ENCODE results near the gene TRMU. TPM values are rescaled to one million over a fixed set of nuclear protein-coding genes. Genes with fewer than 3 reads are reported as not detected.
A peak's percentile ranks its signal among the peaks of the same experiment; 100 is the strongest.

The TRMU gene
- total RNA-seq, 6 donors from 2014 or later = 30.7 to 77.5 (median 35.8) TPM

DNA sequence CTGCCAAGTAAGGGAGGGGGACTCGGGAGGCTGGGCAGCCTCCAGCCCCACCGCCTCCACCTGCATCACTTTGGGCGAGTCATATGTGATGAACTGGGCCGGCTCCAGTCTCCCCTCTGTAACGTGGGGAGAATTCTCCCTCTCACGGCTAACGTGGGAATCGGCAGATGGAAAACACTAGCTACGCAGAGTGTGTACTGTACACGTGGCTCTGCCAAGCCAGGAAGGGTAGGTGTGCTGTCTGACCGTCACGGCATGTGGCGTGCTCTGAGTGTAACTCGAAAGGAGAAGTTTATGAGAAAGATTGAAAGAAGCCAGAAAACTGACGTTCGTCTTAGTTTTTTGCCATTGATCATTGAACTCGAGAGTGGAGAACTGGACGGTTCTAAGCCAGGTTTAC lies 13.7 kb downstream of the TRMU start:
- DNase-seq (no peak), ATAC-seq (ENCODE audit: low FRiP score in 2 of 2) (no peak)
- Histone ChIP-seq H3K36me3 (peaks cover 32 to 97% (median 90%) of the 10 kb centered on the region in 4 donors), H3K9me3 (no peaks in the 10 kb centered on the region), H3K4me1 (peaks cover 0 to 20% (median 0%) of the 10 kb centered on the region in 4 donors), H3K4me3 (no peak overlapping the region), H3K27me3 (no peaks in the 10 kb centered on the region), H3K27ac (no peak overlapping the region)
- 93 to 95% methylated on average over 18 of the region's 18 CpGs for WGBS, 2 donors
- TF ChIP-seq POLR2A (IDR thresholded peaks at IDR 0.05) (no peak), POLR2AphosphoS5 (IDR thresholded peaks at IDR 0.05) (no peak), EP300 (IDR thresholded peaks at IDR 0.05) (no peak)
- TF ChIP-seq, protein P1, sequence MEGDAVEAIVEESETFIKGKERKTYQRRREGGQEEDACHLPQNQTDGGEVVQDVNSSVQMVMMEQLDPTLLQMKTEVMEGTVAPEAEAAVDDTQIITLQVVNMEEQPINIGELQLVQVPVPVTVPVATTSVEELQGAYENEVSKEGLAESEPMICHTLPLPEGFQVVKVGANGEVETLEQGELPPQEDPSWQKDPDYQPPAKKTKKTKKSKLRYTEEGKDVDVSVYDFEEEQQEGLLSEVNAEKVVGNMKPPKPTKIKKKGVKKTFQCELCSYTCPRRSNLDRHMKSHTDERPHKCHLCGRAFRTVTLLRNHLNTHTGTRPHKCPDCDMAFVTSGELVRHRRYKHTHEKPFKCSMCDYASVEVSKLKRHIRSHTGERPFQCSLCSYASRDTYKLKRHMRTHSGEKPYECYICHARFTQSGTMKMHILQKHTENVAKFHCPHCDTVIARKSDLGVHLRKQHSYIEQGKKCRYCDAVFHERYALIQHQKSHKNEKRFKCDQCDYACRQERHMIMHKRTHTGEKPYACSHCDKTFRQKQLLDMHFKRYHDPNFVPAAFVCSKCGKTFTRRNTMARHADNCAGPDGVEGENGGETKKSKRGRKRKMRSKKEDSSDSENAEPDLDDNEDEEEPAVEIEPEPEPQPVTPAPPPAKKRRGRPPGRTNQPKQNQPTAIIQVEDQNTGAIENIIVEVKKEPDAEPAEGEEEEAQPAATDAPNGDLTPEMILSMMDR (IDR thresholded peaks at IDR 0.05) = no peak

DNA sequence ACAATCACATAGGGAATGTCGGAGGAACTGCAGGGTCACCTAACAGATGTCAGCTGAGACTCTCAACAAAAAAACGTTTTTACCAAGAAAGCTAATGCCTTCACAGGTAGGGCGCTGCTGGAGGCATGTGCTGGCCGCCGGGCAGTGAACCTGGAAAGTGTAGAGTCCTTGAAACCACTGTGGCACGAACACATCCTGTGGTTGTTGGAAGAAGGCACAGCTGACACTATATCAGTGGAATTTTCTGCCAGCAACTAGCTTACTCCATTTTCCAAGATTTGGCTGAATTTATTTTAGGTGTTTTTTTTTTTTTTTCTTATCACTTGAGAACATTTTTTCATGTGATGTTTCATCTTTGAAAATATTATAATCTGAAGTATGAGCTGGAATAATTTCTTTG lies 14.2 kb downstream of the TRMU start:
- no peak for DNase-seq
- TF ChIP-seq, protein P1 (IDR thresholded peaks at IDR 0.05) = no peak
- TF ChIP-seq POLR2A (IDR thresholded peaks at IDR 0.05) (no peak), EP300 (IDR thresholded peaks at IDR 0.05) (no peak), POLR2AphosphoS5 (IDR thresholded peaks at IDR 0.05) (no peak)
- peaks cover 32 to 96% (median 90%) of the 10 kb centered on the region in 4 donors for H3K36me3 ChIP-seq

DNA sequence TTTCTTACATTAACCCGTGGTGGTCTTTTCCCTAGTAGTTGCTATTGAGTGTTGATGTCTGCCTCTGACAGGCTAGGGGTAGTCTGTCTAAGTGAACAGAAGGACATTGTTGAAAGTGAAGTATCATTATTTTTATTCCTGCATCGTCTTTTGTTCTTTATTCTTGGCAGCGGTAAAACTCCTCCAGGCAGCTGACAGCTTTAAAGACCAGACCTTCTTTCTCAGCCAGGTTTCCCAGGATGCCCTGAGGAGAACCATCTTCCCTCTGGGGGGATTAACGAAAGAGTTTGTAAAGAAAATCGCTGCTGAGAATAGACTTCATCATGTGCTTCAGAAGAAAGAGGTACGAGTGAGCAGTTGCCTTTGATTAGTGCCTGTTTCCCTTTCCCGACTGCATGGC lies 14.6 kb downstream of the TRMU start:
- no peak overlapping the region for H3K4me3 ChIP-seq
- H3K27ac ChIP-seq = no peak overlapping the region
- H3K36me3 ChIP-seq = peaks cover 32 to 96% (median 87%) of the 10 kb centered on the region in 4 donors
- H3K27me3 ChIP-seq = no peaks in the 10 kb centered on the region
- no peaks in the 10 kb centered on the region for H3K9me3 ChIP-seq
- peaks cover 0 to 20% (median 0%) of the 10 kb centered on the region in 4 donors for H3K4me1 ChIP-seq
- DNase-seq (no peak), ATAC-seq (ENCODE audit: low FRiP score in 2 of 2) (no peak)
- no peak for TF ChIP-seq EP300 (IDR thresholded peaks at IDR 0.05)
- TF ChIP-seq POLR2A (IDR thresholded peaks at IDR 0.05) = no peak
- TF ChIP-seq, protein P1 (IDR thresholded peaks at IDR 0.05) = no peak
- TF ChIP-seq POLR2AphosphoS5 (IDR thresholded peaks at IDR 0.05) = no peak
- WGBS, 2 donors = 89 to 91% methylated on average over 7 of the region's 7 CpGs

More for the DNA sequence above, 14.2 kb downstream of the TRMU start:
- Histone ChIP-seq H3K27me3 (no peaks in the 10 kb centered on the region), H3K27ac (no peak overlapping the region), H3K4me1 (peaks cover 0 to 20% (median 0%) of the 10 kb centered on the region in 4 donors), H3K9me3 (no peaks in the 10 kb centered on the region), H3K4me3 (no peak overlapping the region)
- 82 to 85% methylated on average over 6 of the region's 6 CpGs for WGBS, 2 donors
- no peak for ATAC-seq (ENCODE audit: low FRiP score in 2 of 2)

DNA sequence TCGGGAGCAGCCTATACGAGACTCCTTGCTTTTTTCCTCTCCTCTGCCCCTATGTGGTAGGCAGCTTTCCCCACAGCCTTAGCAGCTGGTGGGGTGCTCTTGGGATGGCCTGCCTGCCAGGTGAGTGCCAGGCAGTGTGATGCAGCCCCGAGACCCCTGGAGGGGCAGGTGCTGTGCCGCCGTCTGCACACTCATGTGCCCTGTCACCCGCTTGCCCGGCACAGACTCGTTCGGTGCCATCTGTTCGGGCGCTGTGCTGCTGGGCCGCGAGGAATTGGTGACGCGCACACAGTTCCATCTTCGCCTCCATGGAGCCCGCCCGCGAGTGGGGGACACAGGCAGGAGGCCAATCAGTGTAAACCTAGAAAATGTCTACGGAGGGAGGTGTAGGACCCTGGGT lies 15.1 kb downstream of the TRMU start:
- TF ChIP-seq POLR2A (IDR thresholded peaks at IDR 0.05) (no peak), POLR2AphosphoS5 (IDR thresholded peaks at IDR 0.05) (no peak), EP300 (IDR thresholded peaks at IDR 0.05) (no peak)
- TF ChIP-seq, protein P1 (IDR thresholded peaks at IDR 0.05) = no peak
- WGBS, 2 donors = 97 to 99% methylated on average over 12 to 20 of the region's 20 CpGs
- Histone ChIP-seq H3K27me3 (no peaks in the 10 kb centered on the region), H3K4me1 (peaks cover 0 to 20% (median 0%) of the 10 kb centered on the region in 4 donors), H3K9me3 (no peaks in the 10 kb centered on the region), H3K4me3 (no peak overlapping the region), H3K36me3 (peaks cover 32 to 97% (median 87%) of the 10 kb centered on the region in 4 donors), H3K27ac (no peak overlapping the region)
- DNase-seq (peak in 1 of 2 donors; percentile 76), ATAC-seq (ENCODE audit: low FRiP score in 2 of 2) (no peak)

DNA sequence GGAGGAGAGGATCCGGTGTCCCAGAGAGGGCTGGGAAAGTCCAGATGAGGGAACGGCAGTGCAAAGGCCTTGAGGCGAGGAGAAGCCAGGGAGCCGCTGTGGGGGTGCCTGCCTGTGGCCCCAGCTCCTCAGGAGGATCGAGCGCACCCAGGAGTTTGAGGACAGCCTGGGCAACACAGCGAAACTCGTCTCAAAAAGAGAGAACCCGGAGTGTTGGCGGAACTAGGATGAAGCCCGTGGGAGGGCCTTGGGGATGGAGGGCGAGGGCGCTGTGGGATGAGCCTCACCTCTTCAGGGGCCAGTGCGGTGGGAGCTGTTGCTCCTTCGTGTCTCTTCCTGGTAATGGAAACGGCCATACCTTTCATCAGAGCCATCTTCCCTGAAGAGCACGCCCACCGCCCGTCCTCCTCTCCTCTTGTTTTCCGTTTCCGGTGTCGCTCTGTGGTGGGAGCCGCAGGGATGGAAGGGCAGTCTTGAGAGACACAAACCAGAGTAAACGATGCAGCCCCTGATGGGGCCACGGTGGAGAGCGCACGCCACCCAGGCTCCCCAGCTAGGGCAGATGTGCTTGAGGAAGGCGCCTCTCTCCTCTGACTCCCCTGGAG lies 15.7 kb downstream of the TRMU start:
- peak overlapping the region in 1 of 4 donors; percentile 17 for H3K27ac ChIP-seq
- no peaks in the 10 kb centered on the region for H3K9me3 ChIP-seq
- 91 to 92% methylated on average over 28 of the region's 28 CpGs for WGBS, 2 donors
- DNase-seq (peak in 1 of 2 donors; percentile 46), ATAC-seq (ENCODE audit: low FRiP score in 2 of 2) (no peak)
- peaks cover 0 to 19% (median 0%) of the 10 kb centered on the region in 4 donors for H3K4me1 ChIP-seq
- no peak overlapping the region for H3K4me3 ChIP-seq
- peaks cover 32 to 100% (median 91%) of the 10 kb centered on the region in 4 donors for H3K36me3 ChIP-seq
- TF ChIP-seq, protein P1 (IDR thresholded peaks at IDR 0.05) = no peak
- no peak for TF ChIP-seq EP300 (IDR thresholded peaks at IDR 0.05)
- TF ChIP-seq POLR2AphosphoS5 (IDR thresholded peaks at IDR 0.05) = no peak
- no peak for TF ChIP-seq POLR2A (IDR thresholded peaks at IDR 0.05)
- H3K27me3 ChIP-seq = no peaks in the 10 kb centered on the region
